Endothelial cell of umbilical vein (primary cell): ENCODE results near the gene ANO6. TPM values are rescaled to one million over a fixed set of nuclear protein-coding genes. Genes with fewer than 3 reads are reported as not detected.

Experiments
- BruUV-seq: library from RNA; stranded (reverse); fragments of 400-500 nt; replicated peaks from 2 replicates; lab custom pipeline; 2021; lab: Mats Ljungman, UMichigan
- CTCF ChIA-PET: fragments of 300-600, 350-600 bp; sonication (Branson Sonifier 250); formaldehyde crosslinking; loops from one replicate; lab custom pipeline; 2021; ENCODE audit warnings: antibody characterized with exemption, inconsistent platforms; lab: Charles Lee
- POLR2A ChIA-PET: fragments of 300-600, 350-600 bp; sonication (Branson Sonifier 250); formaldehyde crosslinking; loops from one replicate; lab custom pipeline; 2021; ENCODE audit warnings: antibody characterized with exemption, inconsistent platforms; lab: Charles Lee
- DNase-seq: peaks from one replicate; pipeline ENCODE4 v3.0.0-alpha.2; 2011; ENCODE audit warnings: low read depth, low spot score
- FAIRE-seq: peaks from 2 replicates; lab custom pipeline; 2011; peaks lifted over from hg19 to GRCh38; lab: Jason Lieb, UNC
- H2AFZ ChIP-seq: 2 replicates; pipeline ENCODE4 v1.6.0; 2012; ENCODE audit warnings: low read depth, low read length, control low read depth, inconsistent platforms
- H3K27ac ChIP-seq: 2 replicates; pipeline ENCODE4 v1.5.1; 2011; ENCODE audit warnings: low read depth, mild to moderate bottlenecking, control low read depth, low read length, moderate library complexity; ENCODE audit not compliant: insufficient read depth
- H3K27me3 ChIP-seq, 2 experiments: 2 replicates each; pipeline versions ENCODE4 v1.6.0 to v1.6.1; 2011; ENCODE audit warnings: low read length in 2 of 2, mixed read lengths in 1 of 2; ENCODE audit not compliant: control insufficient read depth in 2 of 2, insufficient read depth in 2 of 2
- H3K36me3 ChIP-seq, 2 experiments: 2 replicates in 1 of 2; 3 replicates in 1 of 2; pipeline ENCODE4 v1.5.1; 2011; ENCODE audit warnings: low read length in 2 of 2, mild to moderate bottlenecking in 1 of 2, moderate library complexity in 1 of 2; ENCODE audit not compliant: control insufficient read depth in 2 of 2, insufficient read depth in 2 of 2; ENCODE audit errors: extremely low read depth in 1 of 2
- H3K4me1 ChIP-seq: 3 replicates; pipeline ENCODE4 v1.5.1; 2011; ENCODE audit warnings: mild to moderate bottlenecking, low read length; ENCODE audit not compliant: control insufficient read depth, insufficient read depth; ENCODE audit errors: extremely low read depth
- H3K4me2 ChIP-seq: 2 replicates; pipeline ENCODE4 v1.6.1; 2011; ENCODE audit warnings: low read length, control low read depth, mixed read lengths; ENCODE audit not compliant: insufficient read depth
- H3K4me3 ChIP-seq, 3 experiments: fragments of 200-600 bp in 1 of 3; sonication (generic), shearing (Covaris generic) in 1 of 3; replicated peaks in 1 of 3; 2 replicates each; pipeline ENCODE4 v1.5.1; 2011 to 2016; ENCODE audit warnings: control low read depth in 3 of 3, low read length in 3 of 3, mild to moderate bottlenecking in 2 of 3, inconsistent platforms in 1 of 3, low read depth in 1 of 3, moderate library complexity in 1 of 3; ENCODE audit not compliant: insufficient read depth in 1 of 3
- H3K79me2 ChIP-seq: 2 replicates; pipeline ENCODE4 v1.6.0; 2012; ENCODE audit warnings: low read length, inconsistent platforms; ENCODE audit not compliant: control insufficient read depth, insufficient read depth
- H3K9ac ChIP-seq: replicated peaks from 2 replicates; pipeline ENCODE3; 2011; ENCODE audit warnings: low read length, control low read depth; ENCODE audit not compliant: insufficient read depth; ENCODE audit errors: extremely low read depth
- H3K9me1 ChIP-seq: replicated peaks from 3 replicates; pipeline ENCODE4 v1.6.0; 2011; ENCODE audit warnings: mild to moderate bottlenecking, low read length; ENCODE audit not compliant: control insufficient read depth, insufficient read depth; ENCODE audit errors: extremely low read depth
- H3K9me3 ChIP-seq: replicated peaks from 2 replicates; pipeline ENCODE4 v1.5.1; 2012; ENCODE audit warnings: low read length, inconsistent platforms; ENCODE audit not compliant: control insufficient read depth, insufficient read depth
- H4K20me1 ChIP-seq: replicated peaks from 2 replicates; pipeline ENCODE3; 2011; ENCODE audit warnings: mild to moderate bottlenecking, low read length; ENCODE audit not compliant: control insufficient read depth, insufficient read depth; ENCODE audit errors: extremely low read depth
- EZH2 ChIP-seq: IDR thresholded peaks from 2 replicates; pipeline ENCODE4 v1.6.1; 2012; ENCODE audit warnings: borderline replicate concordance, low read depth, mild to moderate bottlenecking, moderate library complexity, low read length, inconsistent platforms; ENCODE audit not compliant: severe bottlenecking
- FOS ChIP-seq: IDR thresholded peaks from 2 replicates; pipeline ENCODE4 v1.6.1; 2011; ENCODE audit warnings: mild to moderate bottlenecking, low read length, moderate library complexity, borderline replicate concordance; ENCODE audit not compliant: insufficient read depth
- GATA2 ChIP-seq: IDR thresholded peaks from 2 replicates; pipeline ENCODE4 v1.7.0; 2011; ENCODE audit warnings: low read depth, mild to moderate bottlenecking, moderate library complexity, mixed read lengths, low read length; ENCODE audit not compliant: insufficient read length, insufficient read depth
- JUN ChIP-seq: IDR thresholded peaks from 2 replicates; pipeline ENCODE4 v1.6.1; 2011; ENCODE audit warnings: borderline replicate concordance, low read depth; ENCODE audit not compliant: insufficient read length, insufficient read depth
- MYC ChIP-seq: IDR thresholded peaks from one replicate; pipeline ENCODE4 v1.6.1; 2011; ENCODE audit warnings: mild to moderate bottlenecking, low read depth, low read length
- POLR2A ChIP-seq: IDR thresholded peaks from 2 replicates; pipeline ENCODE4 v1.6.1; 2012; ENCODE audit warnings: low read depth, mild to moderate bottlenecking, control low read depth, low read length
- POLR2AphosphoS5 ChIP-seq: IDR thresholded peaks from 2 replicates; pipeline ENCODE4 v1.6.1; 2012; ENCODE audit warnings: low read depth, mild to moderate bottlenecking, control low read depth, low read length, moderate library complexity; ENCODE audit not compliant: insufficient read depth
- dilution Hi-C: fragments of 300-500 bp; cut with MboI; formaldehyde crosslinking; loops from one replicate; pipeline ENCODE4 v1.15.0; 2019; ENCODE audit warnings: low sequenced_read_pairs; ENCODE audit not compliant: extremely low pct_ligation_motif_present
- intact Hi-C: fragments of 100-400 bp; cut with micrococcal nuclease; formaldehyde crosslinking; loops from one replicate; pipeline ENCODE4 v1.10.0; 2022
- polyA plus RNA-seq, 4 experiments: library from polyadenylated mRNA; depleted of rRNA in 3 of 4; stranded (reverse) in 3 of 4; unstranded in 1 of 4; fragments of >200 nt; gene quantifications; 2 replicates each; pipeline versions ENCODE4 v1.2.1 to v1.2.3, GENCODE V29; 2011 to 2012; ENCODE audit warnings: missing spikeins in 1 of 4
- total RNA-seq: library from RNA; stranded (reverse); gene quantifications from 2 replicates; pipeline ENCODE4 v1.2.3, GENCODE V29; 2021
- TF ChIP-seq, protein P1 (sequence below): IDR thresholded peaks from 2 replicates; pipeline ENCODE4 v1.6.1; 2011; ENCODE audit not compliant: insufficient read depth, insufficient read length
- TF ChIP-seq, protein P2 (sequence below), 2 donors: IDR thresholded peaks; 1 replicate in 1 of 2; 2 replicates in 1 of 2; pipeline ENCODE4 v1.5.1; 2011; ENCODE audit warnings: low read length in 2 of 2, mild to moderate bottlenecking in 2 of 2, moderate library complexity in 2 of 2, control low read depth in 1 of 2, inconsistent platforms in 1 of 2, low read depth in 1 of 2; ENCODE audit not compliant: insufficient read depth in 1 of 2; ENCODE audit errors: extremely low read depth in 1 of 2

The ANO6 gene
- total and polyA plus RNA-seq, 2 donors (not counting 3 experiments of a cell fraction or from before 2014, with no cell fraction given) = 21.3 to 67.6 TPM

DNA sequence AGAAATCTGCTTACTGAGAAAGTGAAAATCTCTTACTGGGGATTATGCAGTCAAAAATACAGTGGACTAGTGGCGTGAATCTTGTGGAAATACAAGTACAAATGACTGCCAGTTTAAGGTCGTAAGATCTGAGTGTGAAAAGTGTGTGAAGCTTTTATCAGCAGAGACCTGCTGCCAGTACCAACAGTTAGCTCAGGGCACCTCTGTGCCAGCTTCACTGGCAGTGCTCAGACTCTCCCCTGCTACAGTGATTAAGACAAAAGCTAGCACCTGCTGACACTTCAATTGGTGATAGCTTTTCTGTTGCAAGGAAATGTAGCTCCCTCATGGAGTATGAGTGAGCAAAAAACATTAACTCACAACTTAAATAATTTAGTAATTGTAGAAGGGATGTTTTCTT is 185.1 kb downstream of the ANO6 start:
- ChIA-PET CTCF (interaction anchor here (1.3 to 1.7 kb wide), 4 partner anchors 12 to 230 kb away, joined by 3 to 7 read pairs (median 4); no protein-coding TSS in a partner anchor), POLR2A (no interaction called here)
- TF ChIP-seq JUN = no peak
- TF ChIP-seq POLR2AphosphoS5 = no peak
- TF ChIP-seq POLR2A = no peak
- Histone ChIP-seq H3K9me1 (no peaks in the 10 kb centered on the region), H3K4me1 (no peaks in the 10 kb centered on the region), H2AFZ (no peak overlapping the region), H3K79me2 (no peaks in the 10 kb centered on the region), H3K27me3 (no peaks in the 10 kb centered on the region), H3K4me2 (no peak overlapping the region), H3K36me3 (peaks cover 2 to 12% of the 10 kb centered on the region in 2 experiments), H4K20me1 (no peaks in the 10 kb centered on the region), H3K4me3 (no peak overlapping the region), H3K9me3 (no peaks in the 10 kb centered on the region), H3K27ac (no peak overlapping the region), H3K9ac (no peak overlapping the region)
- FAIRE-seq (no peak), DNase-seq (no peak)
- BruUV-seq = no TSS peak
- intact Hi-C loops (no loop called here), dilution Hi-C loops (no loop called here)

DNA sequence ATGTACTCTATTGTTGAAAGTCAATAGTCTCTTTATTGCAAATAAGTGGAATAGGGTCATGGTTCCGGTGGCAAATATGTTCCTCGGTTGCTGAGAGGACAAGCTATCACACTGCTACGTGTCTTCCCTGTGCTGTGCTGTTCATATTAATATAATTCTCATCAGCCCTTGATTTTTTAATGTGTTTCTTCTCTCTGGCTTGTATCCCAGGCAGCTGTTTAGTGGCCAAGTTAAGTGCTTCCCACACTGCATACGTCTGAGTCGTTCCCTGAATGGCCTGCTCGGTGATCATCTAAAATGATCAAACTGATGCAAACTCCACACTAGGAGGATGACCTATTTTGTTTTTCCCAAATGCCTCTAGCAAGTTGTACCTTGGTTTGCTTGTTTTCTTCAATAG is 186.4 kb downstream of the ANO6 start:
- intact Hi-C loops (no loop called here), dilution Hi-C loops (no loop called here)
- Histone ChIP-seq H3K9ac (no peak overlapping the region), H3K27ac (no peak overlapping the region), H3K36me3 (peaks cover 2 to 12% of the 10 kb centered on the region in 2 experiments), H3K9me1 (no peaks in the 10 kb centered on the region), H4K20me1 (no peaks in the 10 kb centered on the region), H2AFZ (no peak overlapping the region), H3K79me2 (no peaks in the 10 kb centered on the region), H3K4me1 (no peaks in the 10 kb centered on the region), H3K27me3 (no peaks in the 10 kb centered on the region), H3K4me3 (no peak overlapping the region), H3K9me3 (no peaks in the 10 kb centered on the region), H3K4me2 (no peak overlapping the region)
- CTCF ChIA-PET = interaction anchor here (1.4 to 1.7 kb wide), 3 partner anchors 14 to 232 kb away, joined by 3 to 7 read pairs (median 3); no protein-coding TSS in a partner anchor
- TF ChIP-seq JUN (no peak), POLR2AphosphoS5 (no peak), POLR2A (no peak), FOS (no peak), EZH2 (no peak), GATA2 (no peak), MYC (no peak)
- TF ChIP-seq, protein P1, sequence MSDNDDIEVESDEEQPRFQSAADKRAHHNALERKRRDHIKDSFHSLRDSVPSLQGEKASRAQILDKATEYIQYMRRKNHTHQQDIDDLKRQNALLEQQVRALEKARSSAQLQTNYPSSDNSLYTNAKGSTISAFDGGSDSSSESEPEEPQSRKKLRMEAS = no peak
- TF ChIP-seq, protein P2, sequence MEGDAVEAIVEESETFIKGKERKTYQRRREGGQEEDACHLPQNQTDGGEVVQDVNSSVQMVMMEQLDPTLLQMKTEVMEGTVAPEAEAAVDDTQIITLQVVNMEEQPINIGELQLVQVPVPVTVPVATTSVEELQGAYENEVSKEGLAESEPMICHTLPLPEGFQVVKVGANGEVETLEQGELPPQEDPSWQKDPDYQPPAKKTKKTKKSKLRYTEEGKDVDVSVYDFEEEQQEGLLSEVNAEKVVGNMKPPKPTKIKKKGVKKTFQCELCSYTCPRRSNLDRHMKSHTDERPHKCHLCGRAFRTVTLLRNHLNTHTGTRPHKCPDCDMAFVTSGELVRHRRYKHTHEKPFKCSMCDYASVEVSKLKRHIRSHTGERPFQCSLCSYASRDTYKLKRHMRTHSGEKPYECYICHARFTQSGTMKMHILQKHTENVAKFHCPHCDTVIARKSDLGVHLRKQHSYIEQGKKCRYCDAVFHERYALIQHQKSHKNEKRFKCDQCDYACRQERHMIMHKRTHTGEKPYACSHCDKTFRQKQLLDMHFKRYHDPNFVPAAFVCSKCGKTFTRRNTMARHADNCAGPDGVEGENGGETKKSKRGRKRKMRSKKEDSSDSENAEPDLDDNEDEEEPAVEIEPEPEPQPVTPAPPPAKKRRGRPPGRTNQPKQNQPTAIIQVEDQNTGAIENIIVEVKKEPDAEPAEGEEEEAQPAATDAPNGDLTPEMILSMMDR (IDR thresholded peaks at IDR 0.05; ENCODE audit: extremely low read depth in 1 of 2, insufficient read depth in 1 of 2, low read depth in 1 of 2, low read length in 2 of 2) = no peak
- POLR2A ChIA-PET = no interaction called here
- BruUV-seq = no TSS peak
- DNase-seq (no peak), FAIRE-seq (no peak)
